GM10248 (cell line): ENCODE measurements around the gene FIP1L1.
"Not testable (repeated sequence)": the region's sequence is repeated elsewhere in the genome, so short reads cannot be mapped to it uniquely, and the experiment has no call there.

Source experiments
- CTCF ChIA-PET: fragments of 300-600 bp; sonication (Branson Sonifier 250); formaldehyde crosslinking; extraction: SDS; loops from one replicate; lab custom pipeline; 2021; ENCODE audit warnings: antibody characterized with exemption; lab: Yijun Ruan, JAX
- POLR2A ChIA-PET: fragments of 350-650 bp; sonication (Branson Sonifier 250); formaldehyde crosslinking; extraction: SDS; loops from one replicate; lab custom pipeline; 2020; ENCODE audit warnings: antibody characterized with exemption; lab: Yijun Ruan, JAX
- DNase-seq: peaks from one replicate; pipeline ENCODE4 v3.0.0; 2012; ENCODE audit errors: extremely low spot score
- TF ChIP-seq, protein P1 (sequence below): IDR thresholded peaks from 2 replicates; pipeline ENCODE4 v1.5.1; 2012; ENCODE audit warnings: mild to moderate bottlenecking, low read depth; ENCODE audit errors: extremely low read depth, missing control alignments, control extremely low read depth

FIP1L1 gene

DNA sequence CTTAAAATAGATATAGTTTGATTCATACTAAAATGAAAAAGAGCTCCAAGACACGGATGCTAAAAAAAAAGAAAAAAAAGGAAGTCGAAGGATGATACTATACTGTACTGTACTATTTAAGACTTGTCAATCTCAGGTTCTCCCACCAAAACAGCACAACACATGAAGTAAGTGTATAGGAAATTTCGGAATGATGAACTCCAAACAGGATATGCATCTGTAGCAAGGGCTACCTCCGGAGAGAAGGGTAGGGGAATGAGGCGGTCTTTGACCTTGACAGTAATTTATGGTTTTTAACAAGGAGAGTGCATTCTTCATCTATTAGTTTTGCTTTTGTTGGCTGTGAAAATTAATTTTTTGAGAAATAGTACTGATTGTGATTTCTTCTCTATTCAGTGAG is 541 bp upstream of the FIP1L1 start:
- ChIA-PET CTCF (interaction anchor here (1.9 kb wide), 1 partner anchor 10 kb away, joined by 5 read pairs; no protein-coding TSS in a partner anchor), POLR2A (interaction anchor here (0.6 to 1.2 kb wide), 2 partner anchors 12 to 43 kb away, joined by 4 to 5 read pairs; partner anchors contain the start of gene SCFD2)
- TF ChIP-seq, protein P1, sequence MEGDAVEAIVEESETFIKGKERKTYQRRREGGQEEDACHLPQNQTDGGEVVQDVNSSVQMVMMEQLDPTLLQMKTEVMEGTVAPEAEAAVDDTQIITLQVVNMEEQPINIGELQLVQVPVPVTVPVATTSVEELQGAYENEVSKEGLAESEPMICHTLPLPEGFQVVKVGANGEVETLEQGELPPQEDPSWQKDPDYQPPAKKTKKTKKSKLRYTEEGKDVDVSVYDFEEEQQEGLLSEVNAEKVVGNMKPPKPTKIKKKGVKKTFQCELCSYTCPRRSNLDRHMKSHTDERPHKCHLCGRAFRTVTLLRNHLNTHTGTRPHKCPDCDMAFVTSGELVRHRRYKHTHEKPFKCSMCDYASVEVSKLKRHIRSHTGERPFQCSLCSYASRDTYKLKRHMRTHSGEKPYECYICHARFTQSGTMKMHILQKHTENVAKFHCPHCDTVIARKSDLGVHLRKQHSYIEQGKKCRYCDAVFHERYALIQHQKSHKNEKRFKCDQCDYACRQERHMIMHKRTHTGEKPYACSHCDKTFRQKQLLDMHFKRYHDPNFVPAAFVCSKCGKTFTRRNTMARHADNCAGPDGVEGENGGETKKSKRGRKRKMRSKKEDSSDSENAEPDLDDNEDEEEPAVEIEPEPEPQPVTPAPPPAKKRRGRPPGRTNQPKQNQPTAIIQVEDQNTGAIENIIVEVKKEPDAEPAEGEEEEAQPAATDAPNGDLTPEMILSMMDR = no peak
- no peak for DNase-seq

DNA sequence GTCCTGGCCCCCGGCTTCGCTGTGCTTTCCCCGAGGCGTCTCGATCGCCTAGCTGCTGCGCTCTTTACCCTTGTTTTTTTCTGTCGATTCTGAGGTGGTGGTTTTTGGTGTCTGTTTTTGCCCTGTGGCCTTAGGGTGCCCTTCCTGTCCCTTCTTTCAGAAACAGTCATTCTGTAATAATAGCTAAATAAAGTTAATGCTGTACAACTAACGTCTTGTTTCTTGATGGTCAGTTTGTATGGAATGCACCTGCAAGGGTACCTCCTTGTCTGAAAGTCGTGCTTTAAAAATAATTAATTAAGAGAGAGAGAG is 686 bp downstream of the FIP1L1 start:
- DNase-seq = no peak
- TF ChIP-seq, protein P1 = no peak
- CTCF ChIA-PET = interaction anchor here (0.7 to 1.9 kb wide), 6 partner anchors 10 to 45 kb away, joined by 3 to 6 read pairs (median 4); partner anchors contain the start of gene SCFD2
- POLR2A ChIA-PET = interaction anchor here (0.6 to 1.2 kb wide), 2 partner anchors 13 to 656 kb away, joined by 3 to 5 read pairs; partner anchors contain the start of gene SCFD2

DNA sequence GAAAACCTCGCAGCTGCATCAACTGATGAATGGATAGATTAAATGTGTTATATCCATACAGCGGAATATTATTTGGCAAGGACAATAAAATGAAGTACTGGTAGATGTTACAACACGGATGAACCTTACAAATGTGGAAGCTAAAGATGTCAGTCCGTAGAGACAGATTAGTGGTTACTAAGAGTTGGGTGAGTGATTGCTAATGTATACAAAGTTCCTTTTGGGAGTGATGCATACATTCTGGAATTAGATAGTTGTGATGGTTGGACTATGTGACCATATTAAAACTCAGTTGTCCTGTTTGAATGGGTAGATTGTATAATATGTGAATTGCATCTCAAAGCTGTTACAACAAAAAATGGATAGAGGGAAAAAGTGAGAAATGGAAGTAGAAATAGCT is 2.8 kb downstream of the FIP1L1 start:
- no peak for DNase-seq
- TF ChIP-seq, protein P1 = no peak
- CTCF ChIA-PET = interaction anchor here (0.8 to 2.2 kb wide), 7 partner anchors 10 to 49 kb away, joined by 3 to 7 read pairs (median 5); no protein-coding TSS in a partner anchor
- POLR2A ChIA-PET = no interaction called here

DNA sequence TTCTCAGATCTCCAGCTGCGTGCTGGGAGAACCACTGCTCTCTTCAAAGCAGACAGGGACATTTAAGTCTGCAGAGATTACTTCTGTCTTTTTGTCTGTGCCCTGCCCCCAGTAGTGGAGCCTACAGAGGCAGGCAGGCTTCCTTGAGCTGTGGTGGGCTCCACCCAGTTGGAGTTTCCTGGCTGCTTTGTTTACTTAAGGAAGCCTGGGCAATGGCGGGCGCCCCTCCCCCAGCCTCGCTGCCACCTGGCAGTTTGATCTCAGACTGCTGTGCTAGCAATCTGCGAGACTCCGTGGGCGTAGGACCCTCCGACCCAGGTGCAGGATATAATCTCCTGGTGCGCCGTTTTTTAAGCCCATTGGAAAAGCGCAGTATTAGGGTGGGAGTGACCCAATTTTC is 32.0 kb downstream of the FIP1L1 start:
- POLR2A ChIA-PET, DNase-seq: not testable (repeated sequence)
- CTCF ChIA-PET = interaction anchor here (2.4 kb wide), 1 partner anchor 15 kb away, joined by 8 read pairs; no protein-coding TSS in a partner anchor

DNA sequence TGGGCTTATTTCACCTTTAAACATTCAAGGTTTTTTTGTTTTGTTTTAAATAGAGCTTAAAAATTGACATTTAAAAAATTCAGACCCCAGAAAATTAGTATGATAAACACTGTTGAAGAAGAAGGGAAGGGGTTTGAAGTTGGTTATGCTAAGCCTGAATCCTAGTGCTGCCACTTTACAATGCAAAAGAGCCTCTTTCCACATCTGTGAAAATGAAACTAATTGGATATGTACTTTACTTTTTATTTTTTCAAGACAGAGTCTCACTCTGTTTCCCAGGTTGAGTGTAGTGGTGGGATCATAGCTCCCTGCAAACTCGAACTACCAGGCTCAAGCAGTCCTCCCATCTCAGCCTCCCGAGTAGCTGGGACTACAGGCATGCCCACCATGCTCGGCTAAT is 41.8 kb downstream of the FIP1L1 start:
- TF ChIP-seq, protein P1 = no peak

DNA sequence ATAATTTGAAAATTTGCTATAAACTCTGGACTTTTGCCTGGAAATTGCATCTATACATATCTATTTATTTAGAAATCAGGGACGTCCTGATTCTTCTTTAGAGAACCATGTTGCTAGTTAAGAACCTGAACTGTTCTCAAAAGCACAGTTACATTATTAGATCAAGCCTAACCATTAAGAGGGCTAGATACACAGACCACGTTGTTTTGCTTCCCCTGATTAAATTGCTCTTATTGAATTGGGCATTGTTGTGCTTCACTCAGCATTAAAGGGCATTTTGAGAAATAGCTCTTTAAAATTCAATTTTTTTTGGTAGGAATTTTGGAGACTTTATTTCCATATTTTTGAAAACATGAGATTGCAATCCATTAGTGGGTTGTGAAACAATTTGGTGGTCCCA is 44.4 kb downstream of the FIP1L1 start:
- TF ChIP-seq, protein P1 = no peak
- ChIA-PET POLR2A (no interaction called here), CTCF (interaction anchor here (1.5 kb wide), 1 partner anchor 9 kb away, joined by 3 read pairs; no protein-coding TSS in a partner anchor)

More for the DNA sequence above, 41.8 kb downstream of the FIP1L1 start:
- ChIA-PET POLR2A (no interaction called here), CTCF (interaction anchor here (1.0 kb wide), 1 partner anchor 25 kb away, joined by 3 read pairs; no protein-coding TSS in a partner anchor)
- no peak for DNase-seq

DNA sequence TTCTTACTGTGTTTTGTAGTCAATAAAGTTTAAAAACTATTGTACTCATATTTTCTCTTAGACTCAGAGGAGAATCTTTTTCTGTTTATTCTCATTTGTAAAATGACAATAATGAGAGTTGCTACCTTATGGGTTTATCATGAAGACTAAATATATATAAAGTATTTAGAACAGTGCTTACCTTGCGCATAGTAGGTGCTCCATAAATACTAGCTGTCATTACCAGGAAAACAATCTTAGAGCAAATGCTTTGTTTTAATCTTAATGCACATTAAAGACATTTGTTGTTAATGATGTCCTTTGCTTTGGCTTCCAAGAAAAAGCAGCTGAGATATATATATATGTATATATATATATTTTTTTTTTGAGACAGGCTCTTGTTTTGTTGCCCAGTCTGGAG is 44.9 kb downstream of the FIP1L1 start:
- POLR2A ChIA-PET = no interaction called here
- CTCF ChIA-PET = interaction anchor here (1.2 to 1.4 kb wide), 2 partner anchors 11 to 30 kb away, joined by 3 read pairs; no protein-coding TSS in a partner anchor
- TF ChIP-seq, protein P1 = no peak
- DNase-seq = no peak

More for the DNA sequence above, 44.4 kb downstream of the FIP1L1 start:
- no peak for DNase-seq
